Measurements from ENCODE around the gene OTUD6A. TPM values are rescaled to one million over a fixed set of nuclear protein-coding genes. Genes with fewer than 3 reads are reported as not detected.
A peak's percentile ranks its signal among the peaks of the same experiment; 100 is the strongest.
"Not testable (repeated sequence)": the region's sequence is repeated elsewhere in the genome, so short reads cannot be mapped to it uniquely, and the experiment has no call there.

The OTUD6A gene
- total and polyA plus RNA-seq, 2 donors from 2014 or later, result not detected

GRCh38 chrX:70096052-70096451 is 33.8 kb downstream of the OTUD6A start:
- no peaks in the 10 kb centered on the region for H3K36me3 ChIP-seq (ENCODE audit: control insufficient read depth in 2 of 3, insufficient read depth in 3 of 3, low read length in 3 of 3)
- H3K9me3 ChIP-seq (ENCODE audit: control insufficient read depth in 2 of 3, insufficient read depth in 1 of 3, low read length in 3 of 3), result no peaks in the 10 kb centered on the region
- H3K27me3 ChIP-seq (ENCODE audit: control insufficient read depth, insufficient read depth, low read length), result no peaks in the 10 kb centered on the region
- intact Hi-C loops (cut with DNase I), result loop anchor here (10.0 kb wide), 1 partner anchor 601 kb away; no protein-coding TSS in a partner anchor
- H3K4me1 ChIP-seq (ENCODE audit: control insufficient read depth in 2 of 3, insufficient read depth in 2 of 3, low read depth in 1 of 3, low read length in 3 of 3), result no peaks in the 10 kb centered on the region
- no peak overlapping the region for H3K27ac ChIP-seq (ENCODE audit: low read depth in 2 of 2, low read length in 2 of 2)
- DNase-seq, result peak in 2 of 5 donors; percentile 3 to 10
- H3K9ac ChIP-seq (ENCODE audit: low read length in 3 of 3), result no peak overlapping the region
- no peak overlapping the region for H3K4me3 ChIP-seq (ENCODE audit: low read length in 3 of 3)
- TF ChIP-seq CTCF (IDR thresholded peaks at IDR 0.05; ENCODE audit: borderline replicate concordance, extremely low read depth, insufficient read depth), result no peak
- no peak for FAIRE-seq

DNA sequence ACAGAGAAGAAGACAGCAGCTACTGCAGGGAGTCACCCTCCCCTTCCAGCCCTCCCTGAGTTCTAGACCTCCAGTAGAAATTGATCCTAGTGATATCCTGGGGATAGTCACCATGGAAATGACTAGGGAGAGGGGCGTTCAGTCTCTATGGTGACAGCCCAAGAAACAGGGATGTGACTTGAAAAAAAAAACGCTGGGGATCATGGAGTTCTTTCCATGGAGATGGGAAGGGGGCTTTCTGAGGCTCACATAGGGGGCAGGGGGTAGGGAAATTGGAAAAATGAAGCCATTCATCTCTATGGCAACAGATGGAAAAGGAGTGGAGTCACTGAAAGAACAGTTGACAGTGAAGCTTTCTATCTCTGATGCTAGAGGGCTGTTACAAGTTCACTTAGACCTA is 43.0 kb downstream of the OTUD6A start:
- Histone ChIP-seq H3K9me3 (ENCODE audit: control insufficient read depth in 2 of 3, insufficient read depth in 1 of 3, low read length in 3 of 3) (no peaks in the 10 kb centered on the region), H3K9ac (ENCODE audit: low read length in 3 of 3) (no peak overlapping the region), H3K4me1 (ENCODE audit: control insufficient read depth in 2 of 3, insufficient read depth in 2 of 3, low read depth in 1 of 3, low read length in 3 of 3) (no peaks in the 10 kb centered on the region), H3K27me3 (ENCODE audit: control insufficient read depth, insufficient read depth, low read length) (no peaks in the 10 kb centered on the region), H3K4me3 (ENCODE audit: low read length in 3 of 3) (no peak overlapping the region), H3K27ac (ENCODE audit: low read depth in 2 of 2, low read length in 2 of 2) (no peak overlapping the region), H3K36me3 (ENCODE audit: control insufficient read depth in 2 of 3, insufficient read depth in 3 of 3, low read length in 3 of 3) (no peaks in the 10 kb centered on the region)
- FAIRE-seq (no peak), DNase-seq (no peak)
- TF ChIP-seq CTCF (IDR thresholded peaks at IDR 0.05; ENCODE audit: borderline replicate concordance, extremely low read depth, insufficient read depth), result no peak
- intact Hi-C loops (cut with DNase I), result no loop called here

GRCh38 chrX:70111436-70112026 is 49.3 kb downstream of the OTUD6A start:
- DNase-seq; H3K4me1 ChIP-seq (ENCODE audit: control insufficient read depth in 2 of 3, insufficient read depth in 2 of 3, low read depth in 1 of 3, low read length in 3 of 3); H3K4me3 ChIP-seq (ENCODE audit: low read length in 3 of 3); H3K36me3 ChIP-seq (ENCODE audit: control insufficient read depth in 2 of 3, insufficient read depth in 3 of 3, low read length in 3 of 3); intact Hi-C loops (cut with DNase I); H3K9ac ChIP-seq (ENCODE audit: low read length in 3 of 3); FAIRE-seq; H3K9me3 ChIP-seq (ENCODE audit: control insufficient read depth in 2 of 3, insufficient read depth in 1 of 3, low read length in 3 of 3); H3K27me3 ChIP-seq (ENCODE audit: control insufficient read depth, insufficient read depth, low read length); H3K27ac ChIP-seq (ENCODE audit: low read depth in 2 of 2, low read length in 2 of 2): not testable (repeated sequence)

Small RNA genes within 50 kb of the gene (microRNA-seq; reads per million reads assigned to microRNA genes)
- gene MIR676, result 4.4 reads per million, percentile 6 among the genes with 10 or more reads in this experiment

Other genes with a start within 250 kb of the OTUD6A start
- gene AWAT2, start 12.5 kb upstream of the OTUD6A start, total RNA-seq, result not detected
- gene AWAT2, start 12.5 kb upstream of the OTUD6A start, polyA plus RNA-seq (ENCODE audit: insufficient read depth, low read depth, low replicate concordance), result not detected
- gene IGBP1, start 71.0 kb downstream of the OTUD6A start, total RNA-seq, result 44.2 TPM
- gene IGBP1, start 71.0 kb downstream of the OTUD6A start, polyA plus RNA-seq (ENCODE audit: insufficient read depth, low read depth, low replicate concordance), result 67.3 TPM
- gene DGAT2L6, start 115.0 kb downstream of the OTUD6A start, total RNA-seq, result not detected
- not detected for gene DGAT2L6, start 115.0 kb downstream of the OTUD6A start, polyA plus RNA-seq (ENCODE audit: insufficient read depth, low read depth, low replicate concordance)
- gene AWAT1, start 172.2 kb downstream of the OTUD6A start, total RNA-seq, result not detected
- not detected for gene AWAT1, start 172.2 kb downstream of the OTUD6A start, polyA plus RNA-seq (ENCODE audit: insufficient read depth, low read depth, low replicate concordance)
- gene P2RY4, start 197.7 kb downstream of the OTUD6A start, total RNA-seq, result 0.31 TPM
- not detected for gene P2RY4, start 197.7 kb downstream of the OTUD6A start, polyA plus RNA-seq (ENCODE audit: insufficient read depth, low read depth, low replicate concordance)
- gene ARR3, start 205.9 kb downstream of the OTUD6A start, total RNA-seq, result not detected
- not detected for gene ARR3, start 205.9 kb downstream of the OTUD6A start, polyA plus RNA-seq (ENCODE audit: insufficient read depth, low read depth, low replicate concordance)
- gene RAB41, start 219.7 kb downstream of the OTUD6A start, total RNA-seq, result not detected
- gene RAB41, start 219.7 kb downstream of the OTUD6A start, polyA plus RNA-seq (ENCODE audit: insufficient read depth, low read depth, low replicate concordance), result not detected
- 31.3 TPM for gene PDZD11, start 227.5 kb downstream of the OTUD6A start, total RNA-seq
- 74.6 TPM for gene PDZD11, start 227.5 kb downstream of the OTUD6A start, polyA plus RNA-seq (ENCODE audit: insufficient read depth, low read depth, low replicate concordance)
- gene KIF4A, start 227.6 kb downstream of the OTUD6A start, total RNA-seq, result 0.35 TPM
- gene KIF4A, start 227.6 kb downstream of the OTUD6A start, polyA plus RNA-seq (ENCODE audit: insufficient read depth, low read depth, low replicate concordance), result 0.13 TPM